GM18951 (cell line): Measurements from ENCODE around the gene EEA1.

ENCODE experiments used
- POLR2A ChIP-seq: IDR thresholded peaks from 4 replicates; pipeline ENCODE4 v1.6.1; 2011; ENCODE audit warnings: mild to moderate bottlenecking; ENCODE audit not compliant: insufficient read length, insufficient read depth; ENCODE audit errors: extremely low read depth
- in situ Hi-C: fragments of 300-500 bp; cut with MboI; formaldehyde crosslinking; loops from one replicate; pipeline ENCODE4 v1.12.0; 2022; ENCODE audit warnings: low sequenced_read_pairs, mixed read lengths, inconsistent platforms; ENCODE audit not compliant: unreplicated experiment

The EEA1 gene

GRCh38 chr12:92927436-92928281 lies 1.4 kb downstream of the EEA1 start:
- TF ChIP-seq POLR2A: no peak
- in situ Hi-C loops: no loop called here

GRCh38 chr12:92927055-92927435 lies 2.0 kb downstream of the EEA1 start:
- in situ Hi-C loops: no loop called here

DNA sequence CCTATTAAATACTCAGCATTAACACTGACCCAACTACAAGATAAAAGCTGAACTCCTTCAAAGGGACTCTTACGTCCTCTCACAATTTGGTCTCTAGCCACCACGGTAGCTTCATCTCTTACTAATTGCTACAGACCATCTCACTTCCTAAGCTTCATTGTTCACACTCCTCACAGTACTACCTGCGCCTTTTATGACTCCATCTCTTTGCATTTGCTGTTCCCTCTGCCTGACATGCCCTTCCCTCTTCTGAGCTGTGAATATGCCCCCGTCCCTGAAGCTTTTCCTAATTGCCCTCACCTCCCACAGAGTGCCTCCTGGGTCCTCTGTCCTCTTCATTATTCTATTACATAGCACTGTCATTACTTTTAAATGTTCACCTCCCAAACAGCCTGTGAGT lies 2.5 kb downstream of the EEA1 start:
- in situ Hi-C loops: no loop called here

More at GRCh38 chr12:92927055-92927435, 2.0 kb downstream of the EEA1 start:
- no peak for TF ChIP-seq POLR2A

GRCh38 chr12:92921877-92922276 lies 7.2 kb downstream of the EEA1 start:
- TF ChIP-seq POLR2A: no peak
- in situ Hi-C loops: no loop called here

More for the DNA sequence above, 2.5 kb downstream of the EEA1 start:
- no peak for TF ChIP-seq POLR2A

DNA sequence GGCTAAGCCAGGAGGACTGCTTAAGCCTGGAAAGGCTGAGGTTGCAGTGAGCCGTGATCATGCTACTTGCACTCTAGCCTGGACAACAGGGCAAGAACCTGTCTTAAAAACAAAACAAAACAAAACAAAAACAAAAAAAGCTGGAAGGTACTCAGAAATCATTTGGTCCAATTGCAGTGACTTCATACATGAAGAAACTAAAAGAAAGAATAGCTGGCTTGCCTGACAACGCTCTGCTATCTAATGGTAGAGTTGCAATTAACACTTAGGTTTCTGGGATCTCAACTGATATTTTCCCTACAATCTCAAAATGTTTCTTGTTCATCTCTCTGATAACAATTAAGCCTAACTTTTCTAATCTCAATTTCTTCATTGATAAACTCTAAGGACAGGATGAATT lies 13.7 kb downstream of the EEA1 start:
- in situ Hi-C loops: no loop called here
- no peak for TF ChIP-seq POLR2A

- in situ Hi-C loops: no loop called here
- TF ChIP-seq POLR2A: no peak
Observed at GRCh38 chr12:92914170-92914569, 14.9 kb downstream of the EEA1 start.

DNA sequence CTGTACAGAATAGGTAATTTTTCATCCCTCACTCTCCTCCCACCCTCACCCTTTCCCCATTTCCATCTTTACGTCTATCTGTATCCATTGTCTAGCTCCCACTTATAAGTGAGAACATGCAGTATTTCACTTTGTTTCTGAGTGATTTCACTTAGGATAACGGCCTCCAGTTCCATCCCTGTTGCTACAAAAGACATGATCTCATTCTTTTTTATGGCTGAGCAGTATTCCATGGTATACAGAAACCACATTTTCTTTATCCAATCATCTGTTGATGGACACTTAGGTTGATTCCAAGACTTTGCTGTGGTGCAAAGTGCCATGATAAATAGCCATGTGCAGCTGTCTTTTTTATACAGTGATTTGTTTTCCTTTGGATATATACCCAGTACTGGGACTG lies 16.4 kb downstream of the EEA1 start:
- no peak for TF ChIP-seq POLR2A
- in situ Hi-C loops: no loop called here

DNA sequence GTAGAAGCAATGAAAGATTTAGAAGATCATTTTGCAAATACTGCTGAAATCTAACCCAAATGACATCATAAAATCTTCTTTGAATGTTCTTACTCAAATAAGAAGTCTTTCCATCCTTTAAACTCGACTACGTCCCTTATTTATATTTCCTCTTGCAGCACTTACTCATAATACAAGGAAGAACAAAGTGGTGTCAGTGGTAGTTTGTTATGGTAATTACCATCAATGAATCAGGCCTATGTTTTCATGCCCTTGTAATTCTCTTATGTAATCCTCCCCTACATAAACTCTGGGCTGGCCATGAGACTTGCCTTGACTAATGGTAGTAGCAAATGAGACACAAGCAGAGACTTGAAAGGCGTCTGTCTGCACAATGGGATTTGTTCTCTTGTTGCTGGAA lies 17.0 kb downstream of the EEA1 start:
- no peak for TF ChIP-seq POLR2A
- in situ Hi-C loops: no loop called here

- TF ChIP-seq POLR2A: no peak
- in situ Hi-C loops: no loop called here
Observed at GRCh38 chr12:92911339-92911738, 17.8 kb downstream of the EEA1 start.

- in situ Hi-C loops: no loop called here
- no peak for TF ChIP-seq POLR2A
Observed at GRCh38 chr12:92908108-92908507, 21.0 kb downstream of the EEA1 start.

DNA sequence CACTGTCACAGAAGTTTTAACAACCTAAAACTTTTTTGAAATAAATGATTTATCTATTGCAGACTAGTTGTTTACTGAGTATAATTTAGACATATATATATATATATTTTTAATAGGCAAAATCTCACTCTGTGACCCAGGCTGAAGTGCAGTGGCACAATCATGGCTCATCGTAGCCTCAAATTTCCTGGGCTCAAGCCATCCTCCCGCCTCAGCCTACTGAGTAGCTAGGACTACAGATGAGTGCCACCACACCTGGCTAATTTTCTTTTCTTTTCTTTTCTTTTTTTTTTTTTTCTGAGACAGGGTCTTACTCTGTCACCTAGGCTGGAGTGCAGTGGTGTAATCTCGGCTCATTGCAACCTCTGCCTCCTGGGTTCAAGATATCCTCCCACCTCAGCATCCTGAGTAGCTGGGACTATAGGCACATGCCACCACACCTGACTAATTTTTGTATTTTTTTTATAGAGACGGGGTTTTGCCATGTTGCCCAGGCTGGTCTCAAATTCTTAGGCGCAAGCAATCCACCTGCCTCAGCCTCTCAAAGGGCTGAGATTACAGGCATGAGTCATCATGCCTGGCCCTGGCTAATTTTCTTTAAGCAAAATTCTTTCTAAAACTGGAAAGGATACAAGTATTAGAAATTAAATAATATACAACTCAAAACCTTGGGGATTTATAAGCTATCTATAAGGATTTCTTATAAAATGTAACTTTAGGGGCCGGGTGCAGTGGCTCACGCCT lies 23.1 kb downstream of the EEA1 start:
- in situ Hi-C loops: no loop called here
- TF ChIP-seq POLR2A: no peak

- in situ Hi-C loops: no loop called here
Observed at GRCh38 chr12:92905258-92905810, 23.8 kb downstream of the EEA1 start.

GRCh38 chr12:92900941-92901340 lies 28.2 kb downstream of the EEA1 start:
- in situ Hi-C loops: no loop called here

More at GRCh38 chr12:92905258-92905810, 23.8 kb downstream of the EEA1 start:
- TF ChIP-seq POLR2A: no peak

GRCh38 chr12:92899386-92900001 lies 29.6 kb downstream of the EEA1 start:
- TF ChIP-seq POLR2A: no peak
- in situ Hi-C loops: no loop called here

More at GRCh38 chr12:92900941-92901340, 28.2 kb downstream of the EEA1 start:
- TF ChIP-seq POLR2A: no peak

GRCh38 chr12:92898755-92899154 lies 30.3 kb downstream of the EEA1 start:
- no peak for TF ChIP-seq POLR2A
- in situ Hi-C loops: no loop called here
